Measurements from ENCODE around the gene BSN.

BSN gene, protein sequence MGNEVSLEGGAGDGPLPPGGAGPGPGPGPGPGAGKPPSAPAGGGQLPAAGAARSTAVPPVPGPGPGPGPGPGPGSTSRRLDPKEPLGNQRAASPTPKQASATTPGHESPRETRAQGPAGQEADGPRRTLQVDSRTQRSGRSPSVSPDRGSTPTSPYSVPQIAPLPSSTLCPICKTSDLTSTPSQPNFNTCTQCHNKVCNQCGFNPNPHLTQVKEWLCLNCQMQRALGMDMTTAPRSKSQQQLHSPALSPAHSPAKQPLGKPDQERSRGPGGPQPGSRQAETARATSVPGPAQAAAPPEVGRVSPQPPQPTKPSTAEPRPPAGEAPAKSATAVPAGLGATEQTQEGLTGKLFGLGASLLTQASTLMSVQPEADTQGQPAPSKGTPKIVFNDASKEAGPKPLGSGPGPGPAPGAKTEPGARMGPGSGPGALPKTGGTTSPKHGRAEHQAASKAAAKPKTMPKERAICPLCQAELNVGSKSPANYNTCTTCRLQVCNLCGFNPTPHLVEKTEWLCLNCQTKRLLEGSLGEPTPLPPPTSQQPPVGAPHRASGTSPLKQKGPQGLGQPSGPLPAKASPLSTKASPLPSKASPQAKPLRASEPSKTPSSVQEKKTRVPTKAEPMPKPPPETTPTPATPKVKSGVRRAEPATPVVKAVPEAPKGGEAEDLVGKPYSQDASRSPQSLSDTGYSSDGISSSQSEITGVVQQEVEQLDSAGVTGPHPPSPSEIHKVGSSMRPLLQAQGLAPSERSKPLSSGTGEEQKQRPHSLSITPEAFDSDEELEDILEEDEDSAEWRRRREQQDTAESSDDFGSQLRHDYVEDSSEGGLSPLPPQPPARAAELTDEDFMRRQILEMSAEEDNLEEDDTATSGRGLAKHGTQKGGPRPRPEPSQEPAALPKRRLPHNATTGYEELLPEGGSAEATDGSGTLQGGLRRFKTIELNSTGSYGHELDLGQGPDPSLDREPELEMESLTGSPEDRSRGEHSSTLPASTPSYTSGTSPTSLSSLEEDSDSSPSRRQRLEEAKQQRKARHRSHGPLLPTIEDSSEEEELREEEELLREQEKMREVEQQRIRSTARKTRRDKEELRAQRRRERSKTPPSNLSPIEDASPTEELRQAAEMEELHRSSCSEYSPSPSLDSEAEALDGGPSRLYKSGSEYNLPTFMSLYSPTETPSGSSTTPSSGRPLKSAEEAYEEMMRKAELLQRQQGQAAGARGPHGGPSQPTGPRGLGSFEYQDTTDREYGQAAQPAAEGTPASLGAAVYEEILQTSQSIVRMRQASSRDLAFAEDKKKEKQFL (N-terminal part only)

GRCh38 chr3:49553692-49554632 lies at the start of gene BSN:
Gene BSN, plus strand, starts transcription at chr3:49554477. Its CDS starts 126 bp downstream, at chr3:49554603.
- peaks cover 9 to 12% of the 10 kb centered on the region in 2 donors for H3K27me3 ChIP-seq (ENCODE audit: control insufficient read depth in 1 of 2, insufficient read depth in 2 of 2, low read length in 2 of 2)
- H3K4me3 ChIP-seq (ENCODE audit: low read depth in 1 of 2, low read length in 2 of 2), result peak within 1 kb of the TSS; percentile 72 to 79
- H3K27ac ChIP-seq (ENCODE audit: low read depth, low read length), result no peak within 1 kb of the TSS
- no peaks in the 10 kb centered on the region for H3K9me3 ChIP-seq (ENCODE audit: control insufficient read depth in 1 of 2, low read length in 2 of 2)
- peaks cover 11 to 12% of the 10 kb centered on the region in 2 donors for H3K4me1 ChIP-seq (ENCODE audit: control insufficient read depth in 1 of 2, insufficient read depth in 2 of 2, low read length in 2 of 2)
- peak within 1 kb of the TSS; percentile 46 to 67 for H3K9ac ChIP-seq (ENCODE audit: low read depth in 1 of 2, low read length in 2 of 2)
- H3K36me3 ChIP-seq (ENCODE audit: control insufficient read depth in 1 of 2, insufficient read depth in 2 of 2, low read length in 2 of 2), result no peaks in the 10 kb centered on the region

GRCh38 chr3:49506906-49507305 lies 47.4 kb upstream of the BSN start:
- Histone ChIP-seq H3K27ac (ENCODE audit: low read depth, low read length) (no peak overlapping the region), H3K4me1 (ENCODE audit: control insufficient read depth in 1 of 2, insufficient read depth in 2 of 2, low read length in 2 of 2) (no peaks in the 10 kb centered on the region), H3K4me3 (ENCODE audit: low read depth in 1 of 2, low read length in 2 of 2) (no peak overlapping the region), H3K9ac (ENCODE audit: low read depth in 1 of 2, low read length in 2 of 2) (no peak overlapping the region), H3K36me3 (ENCODE audit: control insufficient read depth in 1 of 2, insufficient read depth in 2 of 2, low read length in 2 of 2) (peaks cover 6 to 15% of the 10 kb centered on the region in 2 donors), H3K9me3 (ENCODE audit: control insufficient read depth in 1 of 2, low read length in 2 of 2) (no peaks in the 10 kb centered on the region), H3K27me3 (ENCODE audit: control insufficient read depth in 1 of 2, insufficient read depth in 2 of 2, low read length in 2 of 2) (no peaks in the 10 kb centered on the region)

DNA sequence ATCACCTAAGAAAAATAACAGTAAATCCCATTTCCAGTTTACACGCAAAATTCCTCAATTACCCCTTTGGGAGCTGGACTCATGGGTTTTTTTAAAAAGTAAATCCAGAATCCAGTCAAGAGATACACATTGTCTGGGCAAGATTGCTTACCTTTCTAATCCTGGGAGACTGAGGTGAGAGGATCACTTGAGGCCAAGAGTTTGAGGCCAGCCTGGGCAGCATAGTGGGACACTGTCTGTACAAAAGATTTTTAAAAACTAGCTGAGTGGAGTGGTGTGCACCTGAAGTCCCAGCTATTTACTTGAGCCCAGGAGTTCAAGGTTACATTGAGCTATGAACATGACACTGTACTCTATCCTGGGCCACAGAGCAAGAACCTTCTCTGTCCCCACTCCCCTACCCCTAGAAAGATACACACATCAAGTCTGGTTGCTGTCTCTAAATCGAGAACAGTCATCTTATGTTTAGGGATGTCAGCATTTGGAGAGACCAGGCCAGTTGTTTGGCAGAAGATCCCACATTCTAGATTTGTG lies 45.2 kb upstream of the BSN start:
- no peaks in the 10 kb centered on the region for H3K4me1 ChIP-seq (ENCODE audit: control insufficient read depth in 1 of 2, insufficient read depth in 2 of 2, low read length in 2 of 2)
- H3K9me3 ChIP-seq (ENCODE audit: control insufficient read depth in 1 of 2, low read length in 2 of 2), result no peaks in the 10 kb centered on the region
- H3K36me3 ChIP-seq (ENCODE audit: control insufficient read depth in 1 of 2, insufficient read depth in 2 of 2, low read length in 2 of 2), result peaks cover 11 to 26% of the 10 kb centered on the region in 2 donors
- no peak overlapping the region for H3K9ac ChIP-seq (ENCODE audit: low read depth in 1 of 2, low read length in 2 of 2)
- H3K4me3 ChIP-seq (ENCODE audit: low read depth in 1 of 2, low read length in 2 of 2), result no peak overlapping the region
- no peaks in the 10 kb centered on the region for H3K27me3 ChIP-seq (ENCODE audit: control insufficient read depth in 1 of 2, insufficient read depth in 2 of 2, low read length in 2 of 2)
- H3K27ac ChIP-seq (ENCODE audit: low read depth, low read length), result no peak overlapping the region

DNA sequence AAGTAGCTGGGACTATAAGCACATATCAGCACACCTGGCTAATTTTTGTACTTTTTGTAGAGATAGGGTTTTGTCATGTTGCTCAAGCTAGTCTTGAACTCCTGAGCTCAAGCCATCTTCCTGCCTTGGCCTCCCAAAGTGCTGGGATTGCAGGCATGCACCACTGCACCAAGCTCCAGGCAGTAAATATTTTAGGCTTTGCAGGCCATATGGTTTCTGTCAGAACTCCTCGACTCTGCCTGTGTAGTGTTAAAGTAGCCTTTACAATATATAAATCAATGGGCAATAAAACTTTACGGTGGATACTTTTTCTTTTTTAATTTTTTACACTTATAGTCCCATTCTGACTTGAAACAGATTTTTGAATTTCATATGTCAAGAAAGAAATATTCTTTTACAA lies 42.6 kb upstream of the BSN start:
- H3K4me1 ChIP-seq (ENCODE audit: control insufficient read depth in 1 of 2, insufficient read depth in 2 of 2, low read length in 2 of 2), result no peaks in the 10 kb centered on the region
- no peak overlapping the region for H3K4me3 ChIP-seq (ENCODE audit: low read depth in 1 of 2, low read length in 2 of 2)
- H3K9ac ChIP-seq (ENCODE audit: low read depth in 1 of 2, low read length in 2 of 2), result no peak overlapping the region
- no peaks in the 10 kb centered on the region for H3K27me3 ChIP-seq (ENCODE audit: control insufficient read depth in 1 of 2, insufficient read depth in 2 of 2, low read length in 2 of 2)
- no peaks in the 10 kb centered on the region for H3K9me3 ChIP-seq (ENCODE audit: control insufficient read depth in 1 of 2, low read length in 2 of 2)
- peaks cover 11 to 46% of the 10 kb centered on the region in 2 donors for H3K36me3 ChIP-seq (ENCODE audit: control insufficient read depth in 1 of 2, insufficient read depth in 2 of 2, low read length in 2 of 2)
- H3K27ac ChIP-seq (ENCODE audit: low read depth, low read length), result no peak overlapping the region

DNA sequence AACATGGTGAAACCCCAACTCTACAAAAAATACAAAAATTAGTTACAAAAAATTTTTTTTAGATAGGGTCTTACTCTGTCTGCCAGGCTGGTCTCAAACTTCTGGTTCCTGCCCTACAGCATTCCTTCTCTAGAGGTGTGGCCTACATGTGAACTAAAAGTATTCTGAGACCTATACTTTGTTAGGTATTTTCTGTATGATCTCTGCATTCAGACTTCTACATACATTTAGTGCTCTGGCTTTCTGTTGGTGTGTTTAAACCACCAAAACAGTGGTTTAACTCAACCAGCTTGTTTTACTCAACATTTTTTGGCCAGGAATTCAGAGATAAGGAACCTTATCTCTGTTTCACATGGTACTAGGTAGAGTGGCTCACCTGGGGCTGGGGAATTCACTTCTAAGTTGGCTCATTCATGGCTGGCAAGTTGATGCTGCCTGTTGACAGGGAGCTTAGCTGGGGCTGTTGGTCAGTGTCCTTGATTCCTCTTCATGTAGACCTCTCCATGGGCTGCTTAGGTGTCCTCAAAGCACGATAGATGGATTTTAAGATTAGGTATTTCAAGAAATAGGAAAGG lies 41.4 kb upstream of the BSN start:
- no peak overlapping the region for H3K27ac ChIP-seq (ENCODE audit: low read depth, low read length)
- H3K36me3 ChIP-seq (ENCODE audit: control insufficient read depth in 1 of 2, insufficient read depth in 2 of 2, low read length in 2 of 2), result peaks cover 11 to 54% of the 10 kb centered on the region in 2 donors
- H3K4me3 ChIP-seq (ENCODE audit: low read depth in 1 of 2, low read length in 2 of 2), result no peak overlapping the region
- H3K9ac ChIP-seq (ENCODE audit: low read depth in 1 of 2, low read length in 2 of 2), result no peak overlapping the region
- no peaks in the 10 kb centered on the region for H3K4me1 ChIP-seq (ENCODE audit: control insufficient read depth in 1 of 2, insufficient read depth in 2 of 2, low read length in 2 of 2)
- no peaks in the 10 kb centered on the region for H3K9me3 ChIP-seq (ENCODE audit: control insufficient read depth in 1 of 2, low read length in 2 of 2)
- H3K27me3 ChIP-seq (ENCODE audit: control insufficient read depth in 1 of 2, insufficient read depth in 2 of 2, low read length in 2 of 2), result no peaks in the 10 kb centered on the region

- no peak overlapping the region for H3K9ac ChIP-seq (ENCODE audit: low read depth in 1 of 2, low read length in 2 of 2)
- no peak overlapping the region for H3K4me3 ChIP-seq (ENCODE audit: low read depth in 1 of 2, low read length in 2 of 2)
- H3K4me1 ChIP-seq (ENCODE audit: control insufficient read depth in 1 of 2, insufficient read depth in 2 of 2, low read length in 2 of 2), result no peaks in the 10 kb centered on the region
- H3K27ac ChIP-seq (ENCODE audit: low read depth, low read length), result no peak overlapping the region
- no peaks in the 10 kb centered on the region for H3K9me3 ChIP-seq (ENCODE audit: control insufficient read depth in 1 of 2, low read length in 2 of 2)
- H3K27me3 ChIP-seq (ENCODE audit: control insufficient read depth in 1 of 2, insufficient read depth in 2 of 2, low read length in 2 of 2), result no peaks in the 10 kb centered on the region
- peaks cover 11 to 60% of the 10 kb centered on the region in 2 donors for H3K36me3 ChIP-seq (ENCODE audit: control insufficient read depth in 1 of 2, insufficient read depth in 2 of 2, low read length in 2 of 2)
These were observed 40.7 kb upstream of the BSN start for GRCh38 chr3:49513494-49514124.

DNA sequence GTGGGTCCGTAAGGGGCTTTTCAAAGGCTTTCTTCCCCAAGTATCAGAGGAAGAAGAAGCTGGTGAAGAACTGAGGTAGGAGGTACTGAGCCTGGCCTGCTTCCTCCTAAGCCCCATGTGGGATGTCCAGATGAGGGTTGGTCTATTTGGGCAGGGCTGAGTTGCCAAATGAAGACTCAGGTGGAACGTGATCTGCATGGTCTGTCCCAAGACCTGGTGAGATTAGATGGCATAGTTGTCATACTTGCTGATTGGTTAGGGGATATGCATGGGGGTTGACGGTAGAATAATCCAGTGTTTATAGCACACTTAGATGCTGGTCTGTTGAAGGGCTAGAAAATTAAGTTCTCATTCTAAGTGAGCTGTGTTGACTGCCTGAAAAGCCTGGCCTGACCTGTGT lies 36.3 kb upstream of the BSN start:
- H3K36me3 ChIP-seq (ENCODE audit: control insufficient read depth in 1 of 2, insufficient read depth in 2 of 2, low read length in 2 of 2), result peaks cover 5 to 53% of the 10 kb centered on the region in 2 donors
- H3K27ac ChIP-seq (ENCODE audit: low read depth, low read length), result no peak overlapping the region
- no peak overlapping the region for H3K4me3 ChIP-seq (ENCODE audit: low read depth in 1 of 2, low read length in 2 of 2)
- no peaks in the 10 kb centered on the region for H3K9me3 ChIP-seq (ENCODE audit: control insufficient read depth in 1 of 2, low read length in 2 of 2)
- no peak overlapping the region for H3K9ac ChIP-seq (ENCODE audit: low read depth in 1 of 2, low read length in 2 of 2)
- H3K4me1 ChIP-seq (ENCODE audit: control insufficient read depth in 1 of 2, insufficient read depth in 2 of 2, low read length in 2 of 2), result no peaks in the 10 kb centered on the region
- H3K27me3 ChIP-seq (ENCODE audit: control insufficient read depth in 1 of 2, insufficient read depth in 2 of 2, low read length in 2 of 2), result no peaks in the 10 kb centered on the region

- no peaks in the 10 kb centered on the region for H3K9me3 ChIP-seq (ENCODE audit: control insufficient read depth in 1 of 2, low read length in 2 of 2)
- H3K4me1 ChIP-seq (ENCODE audit: control insufficient read depth in 1 of 2, insufficient read depth in 2 of 2, low read length in 2 of 2), result no peaks in the 10 kb centered on the region
- no peak overlapping the region for H3K9ac ChIP-seq (ENCODE audit: low read depth in 1 of 2, low read length in 2 of 2)
- H3K4me3 ChIP-seq (ENCODE audit: low read depth in 1 of 2, low read length in 2 of 2), result no peak overlapping the region
- no peaks in the 10 kb centered on the region for H3K27me3 ChIP-seq (ENCODE audit: control insufficient read depth in 1 of 2, insufficient read depth in 2 of 2, low read length in 2 of 2)
- peaks cover 4 to 49% of the 10 kb centered on the region in 2 donors for H3K36me3 ChIP-seq (ENCODE audit: control insufficient read depth in 1 of 2, insufficient read depth in 2 of 2, low read length in 2 of 2)
- no peak overlapping the region for H3K27ac ChIP-seq (ENCODE audit: low read depth, low read length)
These were observed 35.8 kb upstream of the BSN start for GRCh38 chr3:49518441-49518840.

All from duodenal mucosa (tissue), 2 donors.